HEK293 (cell line): ENCODE results near the gene LPIN2.

Experiments used
- CTCF ChIA-PET: fragments of 350-600 bp; formaldehyde crosslinking; extraction: SDS; loops from one replicate; lab custom pipeline; 2021; ENCODE audit warnings: antibody characterized with exemption; lab: Yijun Ruan, JAX
- POLR2A ChIA-PET: fragments of 300-600 bp; formaldehyde crosslinking; extraction: SDS; loops from one replicate; lab custom pipeline; 2020; ENCODE audit warnings: antibody characterized with exemption, inconsistent platforms; lab: Yijun Ruan, JAX
- H3K27ac ChIP-seq: fragments of 200-500 bp; sonication (Bioruptor generic); 2 replicates; pipeline ENCODE4 v1.5.1; 2014; ENCODE audit warnings: low read depth, low read length, control low read depth, inconsistent platforms; ENCODE audit errors: extremely low read depth
- H3K36me3 ChIP-seq, 2 experiments: fragments of 200-500 bp in 1 of 2; sonication (Bioruptor generic) in 1 of 2; 1 replicate in 1 of 2; 2 replicates in 1 of 2; pipeline ENCODE4 v1.5.1; 2014 to 2017; ENCODE audit warnings: inconsistent platforms in 2 of 2, low read length in 2 of 2; ENCODE audit not compliant: control insufficient read depth in 2 of 2, insufficient read depth in 1 of 2
- H3K4me1 ChIP-seq: fragments of 200-500 bp; sonication (Bioruptor generic); 2 replicates; pipeline ENCODE4 v1.5.1; 2014; ENCODE audit warnings: mild to moderate bottlenecking, low read length, inconsistent platforms; ENCODE audit not compliant: control insufficient read depth, insufficient read depth
- H3K4me3 ChIP-seq: 2 replicates; pipeline ENCODE4 v1.5.1; 2011; ENCODE audit warnings: low read depth, mild to moderate bottlenecking, control low read depth, low read length, moderate library complexity
- H3K9me3 ChIP-seq: fragments of 200-500 bp; sonication (Bioruptor generic); 2 replicates; pipeline ENCODE4 v1.5.1; 2014; ENCODE audit warnings: low read depth, low read length, inconsistent platforms; ENCODE audit not compliant: control insufficient read depth, insufficient read depth
- MZF1 ChIP-seq: fragments of 450-650 bp; formaldehyde crosslinking; IDR thresholded peaks from 2 replicates; pipeline ENCODE4 v1.5.1; 2017; ENCODE audit warnings: missing biosample characterization, missing genetic modification characterization, borderline replicate concordance
- OVOL3 ChIP-seq: fragments of 450-650 bp; formaldehyde crosslinking; IDR thresholded peaks from 2 replicates; pipeline ENCODE4 v1.5.1; 2016; ENCODE audit warnings: missing biosample characterization, missing genetic modification characterization
- REPIN1 ChIP-seq: fragments of 450-650 bp; formaldehyde crosslinking; IDR thresholded peaks from 2 replicates; pipeline ENCODE4 v1.5.1; 2017; ENCODE audit warnings: missing biosample characterization, missing genetic modification characterization, low read depth
- SP2 ChIP-seq: fragments of 450-650 bp; formaldehyde crosslinking; IDR thresholded peaks from 2 replicates; pipeline ENCODE4 v1.5.1; 2016; ENCODE audit warnings: missing biosample characterization, missing genetic modification characterization
- ZNF140 ChIP-seq: fragments of 450-650 bp; formaldehyde crosslinking; IDR thresholded peaks from 2 replicates; pipeline ENCODE4 v1.5.1; 2016; ENCODE audit warnings: missing biosample characterization, missing genetic modification characterization
- ZNF155 ChIP-seq: fragments of 450-650 bp; formaldehyde crosslinking; IDR thresholded peaks from 2 replicates; pipeline ENCODE4 v1.5.1; 2016; ENCODE audit warnings: missing biosample characterization, missing genetic modification characterization
- ZNF239 ChIP-seq: fragments of 450-650 bp; formaldehyde crosslinking; IDR thresholded peaks from 2 replicates; pipeline ENCODE4 v1.5.1; 2016; ENCODE audit warnings: missing biosample characterization, missing genetic modification characterization
- ZNF248 ChIP-seq: fragments of 450-650 bp; formaldehyde crosslinking; IDR thresholded peaks from 2 replicates; pipeline ENCODE4 v1.5.1; 2017; ENCODE audit warnings: missing biosample characterization, missing genetic modification characterization
- ZNF426 ChIP-seq: fragments of 450-650 bp; formaldehyde crosslinking; IDR thresholded peaks from 2 replicates; pipeline ENCODE4 v1.5.1; 2017; ENCODE audit warnings: missing biosample characterization, missing genetic modification characterization, mild to moderate bottlenecking, inconsistent platforms, moderate library complexity
- ZNF48 ChIP-seq: fragments of 450-650 bp; formaldehyde crosslinking; IDR thresholded peaks from 2 replicates; pipeline ENCODE4 v1.5.1; 2016; ENCODE audit warnings: missing biosample characterization, missing genetic modification characterization
- ZNF560 ChIP-seq: fragments of 450-650 bp; formaldehyde crosslinking; IDR thresholded peaks from 2 replicates; pipeline ENCODE4 v1.5.1; 2017; ENCODE audit warnings: missing biosample characterization, missing genetic modification characterization, borderline replicate concordance
- ZNF768 ChIP-seq: fragments of 450-650 bp; formaldehyde crosslinking; IDR thresholded peaks from 2 replicates; pipeline ENCODE4 v1.5.1; 2018; ENCODE audit warnings: missing biosample characterization, mild to moderate bottlenecking, missing genetic modification characterization
- TF ChIP-seq, protein P1 (sequence below): fragments of 450-650 bp; formaldehyde crosslinking; IDR thresholded peaks from 2 replicates; pipeline ENCODE4 v1.5.1; 2016; ENCODE audit warnings: missing biosample characterization, missing genetic modification characterization, low read depth
- TF ChIP-seq, protein P2 (sequence below): fragments of 450-650 bp; formaldehyde crosslinking; IDR thresholded peaks from 2 replicates; pipeline ENCODE4 v1.5.1; 2016; ENCODE audit warnings: missing biosample characterization, missing genetic modification characterization
- TF ChIP-seq, protein P3 (sequence below): sonication (generic); formaldehyde crosslinking; IDR thresholded peaks from 2 replicates; pipeline ENCODE4 v1.8.1; 2022; ENCODE audit warnings: mild to moderate bottlenecking, moderate library complexity, missing genetic modification reagents
- TF ChIP-seq, protein P4 (sequence below): fragments of 450-650 bp; formaldehyde crosslinking; IDR thresholded peaks from 2 replicates; pipeline ENCODE4 v1.5.1; 2016; ENCODE audit warnings: missing biosample characterization, missing genetic modification characterization
- TF ChIP-seq, protein P5 (sequence below): fragments of 450-650 bp; formaldehyde crosslinking; IDR thresholded peaks from 2 replicates; pipeline ENCODE4 v1.5.1; 2016; ENCODE audit warnings: missing biosample characterization, missing genetic modification characterization

LPIN2 gene

DNA sequence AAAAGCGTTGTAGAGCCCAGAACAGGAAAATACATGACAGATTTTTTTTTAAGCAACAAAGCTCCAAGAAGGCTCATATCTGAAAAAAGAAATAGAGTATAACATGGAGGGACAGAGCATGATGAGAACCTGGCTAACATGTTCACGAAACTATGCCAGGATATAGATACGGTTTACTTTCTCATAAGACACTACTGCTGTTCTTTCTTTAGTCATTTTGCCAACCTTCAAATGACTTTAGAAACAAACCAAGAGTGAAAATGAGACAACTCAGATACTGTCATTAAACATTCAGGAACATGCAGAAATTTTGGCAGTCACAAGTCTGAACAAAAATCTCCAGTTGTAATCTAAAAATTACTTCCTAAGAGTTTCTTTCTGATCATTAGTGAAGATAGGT lies 14.3 kb downstream of the LPIN2 start:
- POLR2A ChIA-PET, result interaction anchor here (0.7 kb wide), 1 partner anchor 80 kb away, joined by 4 read pairs; no protein-coding TSS in a partner anchor

DNA sequence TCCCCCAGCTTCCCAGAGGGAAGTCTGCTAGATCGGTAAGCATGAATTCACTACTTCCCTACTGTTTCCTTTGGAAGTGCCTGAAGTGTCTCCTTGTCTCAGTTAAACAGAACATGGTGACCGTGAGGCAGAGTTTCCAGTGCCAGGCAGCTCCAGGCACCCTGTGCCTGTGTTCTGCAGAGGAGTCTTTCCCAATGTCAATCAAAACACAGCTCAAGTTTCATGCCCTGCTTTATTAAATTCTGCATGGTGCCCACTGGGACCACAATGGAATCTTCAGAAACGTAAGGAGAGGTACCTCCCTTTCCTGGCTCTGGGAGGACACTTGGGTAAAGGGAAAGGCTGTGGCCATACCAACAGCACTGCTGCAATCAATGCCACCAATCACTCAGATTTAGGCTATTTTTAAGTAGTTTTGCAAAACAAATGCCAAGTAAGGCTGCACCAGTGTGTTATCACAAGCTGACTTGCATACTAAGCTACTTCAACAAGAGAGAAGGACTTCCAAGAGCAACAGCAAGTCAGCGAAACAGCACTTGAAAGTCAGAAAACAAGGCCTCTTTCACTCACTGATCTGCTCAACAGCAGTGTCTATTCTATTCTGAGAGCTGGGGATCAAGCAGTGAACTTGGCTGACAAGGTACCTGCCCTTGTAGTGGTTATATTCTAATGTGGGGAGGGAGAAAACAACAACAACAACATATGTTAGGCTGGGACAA lies 14.9 kb downstream of the LPIN2 start:
- ChIA-PET CTCF (interaction anchor here (0.5 to 1.3 kb wide), 4 partner anchors 13 to 402 kb away, joined by 3 to 4 read pairs (median 4); no protein-coding TSS in a partner anchor), POLR2A (no interaction called here)
- Histone ChIP-seq H3K9me3 (no peaks in the 10 kb centered on the region), H3K4me1 (peaks cover 7% of the 10 kb centered on the region), H3K4me3 (no peak overlapping the region), H3K27ac (no peak overlapping the region), H3K36me3 (no peaks in the 10 kb centered on the region)
- TF ChIP-seq, protein P1, sequence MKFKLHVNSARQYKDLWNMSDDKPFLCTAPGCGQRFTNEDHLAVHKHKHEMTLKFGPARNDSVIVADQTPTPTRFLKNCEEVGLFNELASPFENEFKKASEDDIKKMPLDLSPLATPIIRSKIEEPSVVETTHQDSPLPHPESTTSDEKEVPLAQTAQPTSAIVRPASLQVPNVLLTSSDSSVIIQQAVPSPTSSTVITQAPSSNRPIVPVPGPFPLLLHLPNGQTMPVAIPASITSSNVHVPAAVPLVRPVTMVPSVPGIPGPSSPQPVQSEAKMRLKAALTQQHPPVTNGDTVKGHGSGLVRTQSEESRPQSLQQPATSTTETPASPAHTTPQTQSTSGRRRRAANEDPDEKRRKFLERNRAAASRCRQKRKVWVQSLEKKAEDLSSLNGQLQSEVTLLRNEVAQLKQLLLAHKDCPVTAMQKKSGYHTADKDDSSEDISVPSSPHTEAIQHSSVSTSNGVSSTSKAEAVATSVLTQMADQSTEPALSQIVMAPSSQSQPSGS (tag by site-specific recombination), result no peak
- TF ChIP-seq, protein P2, sequence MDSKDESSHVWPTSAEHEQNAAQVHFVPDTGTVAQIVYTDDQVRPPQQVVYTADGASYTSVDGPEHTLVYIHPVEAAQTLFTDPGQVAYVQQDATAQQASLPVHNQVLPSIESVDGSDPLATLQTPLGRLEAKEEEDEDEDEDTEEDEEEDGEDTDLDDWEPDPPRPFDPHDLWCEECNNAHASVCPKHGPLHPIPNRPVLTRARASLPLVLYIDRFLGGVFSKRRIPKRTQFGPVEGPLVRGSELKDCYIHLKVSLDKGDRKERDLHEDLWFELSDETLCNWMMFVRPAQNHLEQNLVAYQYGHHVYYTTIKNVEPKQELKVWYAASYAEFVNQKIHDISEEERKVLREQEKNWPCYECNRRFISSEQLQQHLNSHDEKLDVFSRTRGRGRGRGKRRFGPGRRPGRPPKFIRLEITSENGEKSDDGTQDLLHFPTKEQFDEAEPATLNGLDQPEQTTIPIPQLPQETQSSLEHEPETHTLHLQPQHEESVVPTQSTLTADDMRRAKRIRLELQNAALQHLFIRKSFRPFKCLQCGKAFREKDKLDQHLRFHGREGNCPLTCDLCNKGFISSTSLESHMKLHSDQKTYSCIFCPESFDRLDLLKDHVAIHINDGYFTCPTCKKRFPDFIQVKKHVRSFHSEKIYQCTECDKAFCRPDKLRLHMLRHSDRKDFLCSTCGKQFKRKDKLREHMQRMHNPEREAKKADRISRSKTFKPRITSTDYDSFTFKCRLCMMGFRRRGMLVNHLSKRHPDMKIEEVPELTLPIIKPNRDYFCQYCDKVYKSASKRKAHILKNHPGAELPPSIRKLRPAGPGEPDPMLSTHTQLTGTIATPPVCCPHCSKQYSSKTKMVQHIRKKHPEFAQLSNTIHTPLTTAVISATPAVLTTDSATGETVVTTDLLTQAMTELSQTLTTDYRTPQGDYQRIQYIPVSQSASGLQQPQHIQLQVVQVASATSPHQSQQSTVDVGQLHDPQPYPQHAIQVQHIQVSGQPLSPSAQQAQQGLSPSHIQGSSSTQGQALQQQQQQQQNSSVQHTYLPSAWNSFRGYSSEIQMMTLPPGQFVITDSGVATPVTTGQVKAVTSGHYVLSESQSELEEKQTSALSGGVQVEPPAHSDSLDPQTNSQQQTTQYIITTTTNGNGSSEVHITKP (tag by site-specific recombination), result 0 out of 2 replicates have a peak, but pooled peaks have one; percentile 11

More for the DNA sequence above, 14.3 kb downstream of the LPIN2 start:
- Histone ChIP-seq H3K36me3 (no peaks in the 10 kb centered on the region), H3K9me3 (no peaks in the 10 kb centered on the region), H3K4me1 (peaks cover 7% of the 10 kb centered on the region), H3K27ac (no peak overlapping the region), H3K4me3 (no peak overlapping the region)
- CTCF ChIA-PET, result interaction anchor here (0.6 to 1.3 kb wide), 2 partner anchors 14 to 205 kb away, joined by 3 read pairs; no protein-coding TSS in a partner anchor
- TF ChIP-seq OVOL3 (tag by site-specific recombination), result no peak
- TF ChIP-seq REPIN1 (tag by site-specific recombination), result no peak
- TF ChIP-seq ZNF248 (tag by site-specific recombination), result no peak
- TF ChIP-seq ZNF239 (tag by site-specific recombination), result no peak
- TF ChIP-seq, protein P3, sequence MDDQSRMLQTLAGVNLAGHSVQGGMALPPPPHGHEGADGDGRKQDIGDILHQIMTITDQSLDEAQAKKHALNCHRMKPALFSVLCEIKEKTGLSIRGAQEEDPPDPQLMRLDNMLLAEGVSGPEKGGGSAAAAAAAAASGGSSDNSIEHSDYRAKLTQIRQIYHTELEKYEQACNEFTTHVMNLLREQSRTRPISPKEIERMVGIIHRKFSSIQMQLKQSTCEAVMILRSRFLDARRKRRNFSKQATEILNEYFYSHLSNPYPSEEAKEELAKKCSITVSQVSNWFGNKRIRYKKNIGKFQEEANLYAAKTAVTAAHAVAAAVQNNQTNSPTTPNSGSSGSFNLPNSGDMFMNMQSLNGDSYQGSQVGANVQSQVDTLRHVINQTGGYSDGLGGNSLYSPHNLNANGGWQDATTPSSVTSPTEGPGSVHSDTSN (CRISPR knock-in tag), result no peak
- TF ChIP-seq ZNF768 (tag by site-specific recombination), result no peak
- TF ChIP-seq SP2 (tag by site-specific recombination), result no peak
- TF ChIP-seq ZNF48 (tag by site-specific recombination), result no peak
- no peak for TF ChIP-seq ZNF560 (tag by site-specific recombination)
- TF ChIP-seq ZNF140 (tag by site-specific recombination), result no peak
- no peak for TF ChIP-seq ZNF155 (tag by site-specific recombination)
- no peak for TF ChIP-seq MZF1
- TF ChIP-seq, protein P4, sequence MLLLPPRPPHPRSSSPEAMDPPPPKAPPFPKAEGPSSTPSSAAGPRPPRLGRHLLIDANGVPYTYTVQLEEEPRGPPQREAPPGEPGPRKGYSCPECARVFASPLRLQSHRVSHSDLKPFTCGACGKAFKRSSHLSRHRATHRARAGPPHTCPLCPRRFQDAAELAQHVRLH, result no peak
- no peak for TF ChIP-seq ZNF426 (tag by site-specific recombination)
- TF ChIP-seq, protein P5, sequence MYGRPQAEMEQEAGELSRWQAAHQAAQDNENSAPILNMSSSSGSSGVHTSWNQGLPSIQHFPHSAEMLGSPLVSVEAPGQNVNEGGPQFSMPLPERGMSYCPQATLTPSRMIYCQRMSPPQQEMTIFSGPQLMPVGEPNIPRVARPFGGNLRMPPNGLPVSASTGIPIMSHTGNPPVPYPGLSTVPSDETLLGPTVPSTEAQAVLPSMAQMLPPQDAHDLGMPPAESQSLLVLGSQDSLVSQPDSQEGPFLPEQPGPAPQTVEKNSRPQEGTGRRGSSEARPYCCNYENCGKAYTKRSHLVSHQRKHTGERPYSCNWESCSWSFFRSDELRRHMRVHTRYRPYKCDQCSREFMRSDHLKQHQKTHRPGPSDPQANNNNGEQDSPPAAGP (tag by site-specific recombination), result no peak
